ENCODE results near the gene HIPK4. TPM values are rescaled to one million over a fixed set of nuclear protein-coding genes. Genes with fewer than 3 reads are reported as not detected.

The HIPK4 gene, protein sequence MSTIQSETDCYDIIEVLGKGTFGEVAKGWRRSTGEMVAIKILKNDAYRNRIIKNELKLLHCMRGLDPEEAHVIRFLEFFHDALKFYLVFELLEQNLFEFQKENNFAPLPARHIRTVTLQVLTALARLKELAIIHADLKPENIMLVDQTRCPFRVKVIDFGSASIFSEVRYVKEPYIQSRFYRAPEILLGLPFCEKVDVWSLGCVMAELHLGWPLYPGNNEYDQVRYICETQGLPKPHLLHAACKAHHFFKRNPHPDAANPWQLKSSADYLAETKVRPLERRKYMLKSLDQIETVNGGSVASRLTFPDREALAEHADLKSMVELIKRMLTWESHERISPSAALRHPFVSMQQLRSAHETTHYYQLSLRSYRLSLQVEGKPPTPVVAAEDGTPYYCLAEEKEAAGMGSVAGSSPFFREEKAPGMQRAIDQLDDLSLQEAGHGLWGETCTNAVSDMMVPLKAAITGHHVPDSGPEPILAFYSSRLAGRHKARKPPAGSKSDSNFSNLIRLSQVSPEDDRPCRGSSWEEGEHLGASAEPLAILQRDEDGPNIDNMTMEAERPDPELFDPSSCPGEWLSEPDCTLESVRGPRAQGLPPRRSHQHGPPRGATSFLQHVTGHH
- total RNA-seq: 0.32 and 0.39 TPM in 2 replicates

GRCh38 chr19:40390084-40390742 lies at the start of gene HIPK4:
HIPK4 (minus strand) TSS chr19:40390181; CDS start chr19:40389902, 279 bp downstream.

DNA sequence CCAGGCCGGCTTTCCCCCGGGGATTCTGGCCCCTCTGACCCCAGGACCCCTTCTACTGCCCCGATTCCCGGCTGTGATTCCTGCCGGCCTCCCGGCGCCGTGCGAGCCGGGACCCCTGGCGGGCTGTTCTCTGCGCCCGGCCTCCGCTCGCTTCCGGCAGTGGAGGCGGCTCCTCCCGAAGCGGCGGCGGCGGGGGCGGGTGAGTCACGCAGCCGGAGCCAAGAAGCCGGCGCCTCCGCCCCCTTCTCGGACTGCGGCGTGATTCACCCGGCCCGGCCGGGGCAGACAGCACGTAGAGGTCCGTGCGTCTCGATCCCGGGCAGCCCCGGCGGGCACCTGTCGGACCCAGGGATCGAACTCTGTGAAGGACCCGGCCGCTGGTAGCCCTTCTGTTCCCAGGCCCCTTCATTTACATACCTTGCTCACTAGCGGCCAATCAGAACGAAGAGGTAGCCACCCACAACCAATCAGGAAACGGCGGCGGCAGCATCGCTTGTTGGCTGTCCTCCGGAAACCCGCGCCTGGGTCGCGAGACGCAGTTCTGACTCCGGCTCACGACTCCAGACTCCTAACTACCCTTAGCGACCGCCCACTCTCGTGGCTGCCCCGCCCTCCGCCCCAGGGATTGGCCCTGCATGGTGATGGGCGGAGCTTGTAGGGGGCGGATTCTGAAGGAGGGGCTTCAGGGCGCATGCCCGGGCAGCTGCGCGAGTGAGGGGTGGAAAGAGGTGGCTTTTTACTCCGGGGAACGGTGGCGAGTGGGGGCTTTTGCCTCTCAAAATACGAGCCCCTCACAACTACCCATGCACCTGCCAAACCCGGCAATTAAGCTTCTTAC lies 35.7 kb upstream of the HIPK4 start, which contains the start of gene SERTAD1:
SERTAD1 (minus strand) TSS at position 543 of the 838 bp plus-strand sequence. CDS start 2,446 bp downstream, outside the sequence.

DNA sequence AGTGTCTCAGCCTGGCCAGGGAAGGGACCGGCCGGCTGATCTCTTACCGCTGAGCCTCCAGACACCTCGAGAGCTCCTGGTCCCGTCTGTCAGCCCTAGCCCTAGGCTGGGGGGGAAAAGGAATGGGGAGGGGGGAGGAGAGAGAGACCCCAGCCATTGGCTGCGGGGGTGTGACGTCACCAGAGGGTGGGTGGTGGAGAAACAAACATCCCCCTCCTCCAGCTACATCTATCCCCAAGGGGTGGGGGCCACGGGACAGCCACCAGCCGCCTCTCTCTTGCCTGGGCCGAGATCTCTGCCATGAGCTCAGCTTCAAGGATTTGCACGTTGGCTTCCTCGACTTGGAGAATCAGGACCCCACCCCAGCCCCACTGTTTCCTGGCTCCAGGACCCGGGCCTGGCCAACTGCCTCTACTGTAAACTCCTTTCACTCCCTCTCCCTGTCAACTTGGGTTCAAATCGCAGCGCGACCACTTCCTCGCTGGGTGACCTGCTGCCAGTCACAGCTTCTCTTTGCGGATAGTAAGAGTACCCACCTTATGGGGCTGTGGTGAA lies 23.4 kb upstream of the HIPK4 start, which contains the start of gene PRX:
PRX (minus strand) TSS at position 88 of the 555 bp plus-strand sequence. CDS start 5,446 bp downstream, outside the sequence.

GRCh38 chr19:40348125-40348913 lies 41.7 kb downstream of the HIPK4 start, which contains the start of the genes C19orf47 and PLD3:
C19orf47 (minus strand) TSS chr19:40348397; CDS start chr19:40341857, 6,540 bp downstream.
PLD3 (plus strand) TSS chr19:40348695; CDS start chr19:40366484, 17,789 bp downstream.

Small RNA genes within 50 kb of the gene (small RNA-seq; reads per million reads assigned to genes)
- gene MIR6796 (not detected), gene RF00019 (not detected)

Other genes with a start within 250 kb of the HIPK4 start
- gene MAP3K10, start 198.8 kb downstream of the HIPK4 start, total RNA-seq: 7.1 and 7.7 TPM in 2 replicates
- gene TTC9B, start 171.8 kb downstream of the HIPK4 start, total RNA-seq: not detected in 2 replicates
- 0.11 and 0.13 TPM in 2 replicates for gene CCNP, start 163.5 kb downstream of the HIPK4 start, total RNA-seq
- 102 and 105 TPM in 2 replicates for gene AKT2, start 104.8 kb downstream of the HIPK4 start, total RNA-seq
- gene C19orf47, start 41.8 kb downstream of the HIPK4 start, total RNA-seq: 5.2 and 6.6 TPM in 2 replicates
- gene PLD3, start 41.5 kb downstream of the HIPK4 start, total RNA-seq: 228 and 236 TPM in 2 replicates
- gene PRX, start 23.2 kb upstream of the HIPK4 start, total RNA-seq: 2.4 and 2.5 TPM in 2 replicates
- gene SERTAD1, start 35.8 kb upstream of the HIPK4 start, total RNA-seq: 13.6 and 23.8 TPM in 2 replicates
- gene SERTAD3, start 54.2 kb upstream of the HIPK4 start, total RNA-seq: 18.3 and 24.2 TPM in 2 replicates
- gene BLVRB, start 75.6 kb upstream of the HIPK4 start, total RNA-seq: 51.1 and 67.9 TPM in 2 replicates
- gene SPTBN4, start 76.8 kb upstream of the HIPK4 start, total RNA-seq: 3.5 and 4.6 TPM in 2 replicates
- 23.4 and 24.2 TPM in 2 replicates for gene SHKBP1, start 186.7 kb upstream of the HIPK4 start, total RNA-seq
- gene LTBP4, start 211.2 kb upstream of the HIPK4 start, total RNA-seq: 29.7 and 36.8 TPM in 2 replicates